Smooth muscle cell (in vitro differentiated cells): ENCODE results near the gene FIBCD1. TPM values are rescaled to one million over a fixed set of nuclear protein-coding genes. Genes with fewer than 3 reads are reported as not detected.

Source experiments
- DNase-seq: peaks from one replicate; lab custom pipeline; 2025; ENCODE audit not compliant: unreplicated experiment; lab: John Stamatoyannopoulos, UW
- H2AFZ ChIP-seq: fragments of 200-600 bp; sonication (generic); 2 replicates; pipeline ENCODE4 v1.6.0; 2016; ENCODE audit warnings: antibody characterized with exemption, low read depth, mild to moderate bottlenecking
- H3F3A ChIP-seq: fragments of 200-600 bp; sonication (generic); 2 replicates; pipeline ENCODE4 v1.6.0; 2017; ENCODE audit warnings: antibody characterized with exemption, low read depth
- H3K27ac ChIP-seq: fragments of 200-600 bp; sonication (generic); 2 replicates; pipeline ENCODE4 v1.5.1; 2016; ENCODE audit warnings: low read depth, mild to moderate bottlenecking
- H3K27me3 ChIP-seq: fragments of 200-600 bp; sonication (generic); 2 replicates; pipeline ENCODE4 v1.6.1; 2016; ENCODE audit warnings: low read depth, mild to moderate bottlenecking
- H3K36me3 ChIP-seq: fragments of 200-600 bp; sonication (generic); 2 replicates; pipeline ENCODE4 v1.5.1; 2016; ENCODE audit warnings: low read depth
- H3K4me1 ChIP-seq: fragments of 200-600 bp; sonication (generic); 2 replicates; pipeline ENCODE4 v1.5.1; 2016; ENCODE audit warnings: low read depth
- H3K4me2 ChIP-seq: fragments of 200-600 bp; sonication (generic); 2 replicates; pipeline ENCODE4 v1.6.0; 2016; ENCODE audit warnings: mild to moderate bottlenecking
- H3K4me3 ChIP-seq: fragments of 200-600 bp; sonication (generic); 2 replicates; pipeline ENCODE4 v1.5.1; 2016; ENCODE audit warnings: mild to moderate bottlenecking
- H3K79me2 ChIP-seq: fragments of 200-600 bp; sonication (generic); 2 replicates; pipeline ENCODE4 v1.6.0; 2016; ENCODE audit warnings: low read depth, mild to moderate bottlenecking
- H3K9ac ChIP-seq: fragments of 200-600 bp; sonication (generic); 2 replicates; pipeline ENCODE4 v1.6.0; 2016; ENCODE audit warnings: low read depth
- H3K9me3 ChIP-seq: fragments of 200-600 bp; sonication (generic); replicated peaks from 2 replicates; pipeline ENCODE4 v1.5.1; 2016; ENCODE audit warnings: low read depth
- H4K20me1 ChIP-seq: fragments of 200-600 bp; sonication (generic); 2 replicates; pipeline ENCODE4 v1.6.0; 2016; ENCODE audit warnings: low read depth
- CTCF ChIP-seq: fragments of 200-600 bp; sonication (generic); IDR thresholded peaks from 2 replicates; pipeline ENCODE4 v1.5.1; 2017; ENCODE audit warnings: borderline replicate concordance, mild to moderate bottlenecking, antibody characterized with exemption; ENCODE audit not compliant: insufficient read depth, poor library complexity, severe bottlenecking
- WGBS: methylation state at CpG from one replicate; pipeline ENCODE4 v1.1.7; 2016; ENCODE audit warnings: low lambda C conversion rate; 5-methylcytosine and 5-hydroxymethylcytosine counted together
- polyA plus RNA-seq: library from polyadenylated mRNA; unstranded; fragments of >200 nt; fragmentation: Nextera tagmentation; extraction: Ambion mirVana; gene quantifications from 2 replicates; pipeline ENCODE4 v1.2.1, GENCODE V29; 2016
- total RNA-seq: library from RNA; depleted of rRNA; stranded (reverse); fragments of >200 nt; gene quantifications from 2 replicates; pipeline ENCODE4 v1.2.3, GENCODE V29; 2014

The FIBCD1 gene
- total and polyA plus RNA-seq, 2 experiments from 2014 or later = 1.8 to 4.7 TPM

GRCh38 chr9:130905902-130906734 lies 32.9 kb downstream of the FIBCD1 start:
- 89% methylated on average over 23 of the region's 24 CpGs for WGBS
- H2AFZ ChIP-seq = no peak overlapping the region
- H3K27me3 ChIP-seq = no peaks in the 10 kb centered on the region
- H4K20me1 ChIP-seq = no peaks in the 10 kb centered on the region
- no peak overlapping the region for H3K9ac ChIP-seq
- no peak for DNase-seq
- H3K4me1 ChIP-seq = no peaks in the 10 kb centered on the region
- H3F3A ChIP-seq = no peaks in the 10 kb centered on the region
- TF ChIP-seq CTCF = no peak
- no peaks in the 10 kb centered on the region for H3K36me3 ChIP-seq
- H3K9me3 ChIP-seq = no peaks in the 10 kb centered on the region
- H3K4me3 ChIP-seq = no peak overlapping the region
- no peak overlapping the region for H3K4me2 ChIP-seq
- no peak overlapping the region for H3K27ac ChIP-seq
- no peaks in the 10 kb centered on the region for H3K79me2 ChIP-seq

- no peaks in the 10 kb centered on the region for H3F3A ChIP-seq
- no peak for TF ChIP-seq CTCF
- H3K79me2 ChIP-seq = no peaks in the 10 kb centered on the region
- H3K27ac ChIP-seq = no peak overlapping the region
- no peak overlapping the region for H3K4me2 ChIP-seq
- H3K4me1 ChIP-seq = no peaks in the 10 kb centered on the region
- no peaks in the 10 kb centered on the region for H3K36me3 ChIP-seq
- no peak overlapping the region for H3K9ac ChIP-seq
- 90% methylated on average over 24 of the region's 24 CpGs for WGBS
- H3K4me3 ChIP-seq = no peak overlapping the region
- H3K9me3 ChIP-seq = no peaks in the 10 kb centered on the region
- H2AFZ ChIP-seq = no peak overlapping the region
- no peaks in the 10 kb centered on the region for H4K20me1 ChIP-seq
- DNase-seq = no peak
- no peaks in the 10 kb centered on the region for H3K27me3 ChIP-seq
Measured at GRCh38 chr9:130905125-130905901, 33.7 kb downstream of the FIBCD1 start.

DNA sequence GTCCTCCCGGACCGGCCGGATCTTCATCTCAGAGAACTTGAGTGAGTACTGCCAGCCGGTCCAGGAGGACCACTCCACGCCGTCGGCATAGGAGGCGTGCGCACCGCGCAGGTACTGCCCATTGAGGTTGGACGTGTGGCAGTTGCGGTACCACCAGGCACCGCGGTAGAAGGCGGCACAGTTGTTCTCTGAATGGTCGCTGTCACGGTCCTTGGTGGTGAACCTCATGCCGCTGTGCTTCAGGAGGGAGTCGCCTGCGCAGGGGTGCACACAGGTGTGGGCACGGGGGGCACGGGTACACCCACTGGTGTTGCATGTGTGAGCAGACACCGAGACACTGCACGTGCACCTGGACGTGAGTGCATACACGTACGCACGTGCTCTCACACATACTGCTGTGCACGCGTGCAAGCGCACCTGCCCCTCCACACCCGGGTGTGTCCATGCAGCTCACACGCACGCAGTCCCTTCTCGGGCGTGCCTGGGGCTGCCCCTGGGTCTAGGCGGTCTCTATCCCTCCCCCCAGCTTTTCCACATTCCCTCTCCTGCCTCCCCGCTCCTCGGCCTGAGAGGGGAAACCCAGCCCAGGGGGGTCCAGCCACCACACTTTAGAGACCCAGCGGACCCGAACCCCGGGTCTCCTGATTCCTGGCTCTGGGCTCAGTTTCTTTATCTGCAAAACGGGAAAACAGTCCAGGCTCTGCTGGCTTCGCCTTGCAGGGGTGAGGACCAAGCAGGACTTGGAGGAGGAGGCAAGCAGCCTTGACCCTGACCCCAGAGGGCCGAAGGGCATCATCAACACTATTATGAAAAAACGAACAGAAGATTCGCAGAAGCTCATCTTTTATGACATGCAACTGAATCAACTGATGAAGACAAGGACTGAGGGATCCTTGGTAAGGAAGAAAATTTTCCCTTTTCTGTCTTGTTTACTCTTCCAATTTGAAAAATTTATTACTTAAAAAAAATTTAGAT lies 34.7 kb downstream of the FIBCD1 start:
- DNase-seq = no peak
- H4K20me1 ChIP-seq = no peaks in the 10 kb centered on the region

More for the DNA sequence above, 34.7 kb downstream of the FIBCD1 start:
- Histone ChIP-seq H3K4me3 (no peak overlapping the region), H3K9ac (no peak overlapping the region), H3K79me2 (no peaks in the 10 kb centered on the region), H3K27ac (no peak overlapping the region), H3K9me3 (no peaks in the 10 kb centered on the region), H3K36me3 (no peaks in the 10 kb centered on the region), H3K27me3 (no peaks in the 10 kb centered on the region), H3K4me2 (no peak overlapping the region), H3K4me1 (no peaks in the 10 kb centered on the region), H3F3A (no peaks in the 10 kb centered on the region), H2AFZ (no peak overlapping the region)
- 93% methylated on average over 40 of the region's 48 CpGs for WGBS
- TF ChIP-seq CTCF = no peak
